Activated T-cell treated with anti-CD3 and anti-CD28 coated beads for 4 hours (primary cell): ENCODE data around the gene SCLY.

Experiments used
- DNase-seq: peaks from one replicate; pipeline ENCODE4 v3.0.0-alpha.2; 2020

Gene SCLY

DNA sequence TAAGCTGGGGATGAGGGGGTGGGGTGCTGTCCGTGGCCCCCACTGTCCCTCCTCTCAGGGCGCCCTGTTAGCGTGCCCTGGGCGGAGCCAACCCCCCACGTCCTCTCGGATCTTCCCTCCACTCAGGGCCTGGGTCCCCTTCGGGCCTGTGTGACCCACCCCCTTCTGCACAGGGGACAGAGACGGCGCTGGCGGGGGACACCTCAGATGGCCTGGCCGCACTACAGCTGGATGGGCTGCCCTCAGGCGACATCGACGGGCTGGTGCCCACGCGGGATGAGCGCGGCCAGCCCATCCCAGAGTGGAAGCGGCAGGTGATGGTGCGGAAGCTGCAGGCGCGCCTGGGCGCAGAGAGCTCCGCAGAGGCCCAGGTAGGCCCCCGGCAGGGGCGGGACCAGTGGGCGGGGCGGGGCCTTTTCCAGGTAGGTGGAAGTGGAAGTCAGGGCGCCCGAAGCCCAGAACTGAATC is 67.8 kb downstream of the SCLY start:
- DNase-seq: no peak

DNA sequence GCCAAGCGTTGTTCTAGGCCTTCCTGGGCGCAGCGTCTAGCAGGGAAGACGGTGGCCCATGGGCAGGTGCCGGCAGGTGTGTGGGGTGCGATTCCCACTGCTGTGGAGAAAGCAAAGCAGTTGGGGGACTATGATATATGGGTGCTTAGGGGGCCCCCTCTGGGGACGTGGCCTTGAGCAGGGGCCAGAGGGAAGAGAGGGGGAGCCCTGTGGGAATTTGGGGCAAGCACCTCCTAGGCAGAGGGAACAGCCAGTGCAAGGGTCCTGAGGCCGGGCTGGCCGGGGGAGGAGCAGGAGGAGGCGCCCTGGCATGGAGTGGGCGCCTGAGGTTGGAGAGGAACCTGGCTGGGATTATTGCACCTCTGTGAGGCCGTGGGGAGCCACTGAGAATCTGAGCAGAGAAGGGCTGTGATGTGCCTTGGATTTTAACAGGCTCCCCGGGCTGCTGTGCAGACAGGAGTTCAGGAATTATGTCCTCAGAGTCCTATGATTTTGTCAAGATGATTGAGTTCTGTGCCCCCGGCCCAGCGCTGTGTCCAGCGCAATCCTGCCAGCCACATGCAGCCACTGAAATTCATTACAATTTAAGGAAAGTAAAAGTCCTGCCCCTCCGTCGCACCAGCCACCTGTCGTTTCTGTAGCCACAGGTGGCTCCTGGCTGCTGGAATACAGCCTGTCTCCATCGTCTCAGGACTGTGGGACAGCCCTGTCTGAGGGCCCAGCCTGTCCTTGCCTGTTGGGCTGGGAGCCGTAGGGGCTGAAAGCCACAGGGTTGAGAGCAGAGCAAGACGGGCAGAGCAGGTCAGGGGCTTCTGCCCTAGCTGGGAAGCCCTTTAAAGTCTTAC is 68.6 kb downstream of the SCLY start:
- no peak for DNase-seq

- no peak for DNase-seq
Observed at GRCh38 chr2:238130111-238130695, 69.4 kb downstream of the SCLY start.

- DNase-seq: no peak
Observed at GRCh38 chr2:238130696-238131628, 70.2 kb downstream of the SCLY start.

DNA sequence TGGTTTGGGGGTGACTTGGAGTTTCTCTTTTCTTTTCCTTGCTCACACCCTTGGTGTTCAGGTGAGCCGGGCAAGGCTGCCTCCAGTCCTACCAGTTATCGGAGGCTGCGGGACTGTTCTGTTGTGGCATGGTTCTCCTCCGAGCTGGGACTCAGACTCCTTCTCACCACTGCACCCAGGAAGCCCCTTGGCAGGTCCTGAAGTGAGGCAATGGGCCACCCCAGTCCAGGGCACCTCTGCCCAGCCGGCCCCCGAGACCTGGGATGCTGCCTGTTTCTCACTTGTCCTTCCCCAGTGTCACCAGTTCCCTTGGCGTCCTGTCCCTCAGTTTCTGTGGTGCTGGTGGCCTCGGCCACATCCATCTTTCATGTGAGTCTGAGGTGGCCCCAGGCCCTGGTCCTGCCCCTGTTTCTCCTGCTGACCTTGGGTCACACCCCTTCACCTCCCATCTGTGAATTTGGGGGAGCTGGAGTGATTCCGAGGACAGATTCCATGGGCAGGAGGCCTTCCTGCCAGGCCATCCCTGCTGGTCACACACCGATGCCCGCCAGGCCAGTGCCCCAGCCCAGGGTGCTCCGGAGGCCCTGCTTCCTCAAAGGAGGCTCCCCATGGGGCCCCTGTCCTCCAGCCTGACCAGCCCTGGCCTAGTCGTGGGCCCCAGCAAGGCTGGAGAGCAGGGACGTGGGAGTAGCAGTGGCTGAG is 71.1 kb downstream of the SCLY start:
- no peak for DNase-seq

DNA sequence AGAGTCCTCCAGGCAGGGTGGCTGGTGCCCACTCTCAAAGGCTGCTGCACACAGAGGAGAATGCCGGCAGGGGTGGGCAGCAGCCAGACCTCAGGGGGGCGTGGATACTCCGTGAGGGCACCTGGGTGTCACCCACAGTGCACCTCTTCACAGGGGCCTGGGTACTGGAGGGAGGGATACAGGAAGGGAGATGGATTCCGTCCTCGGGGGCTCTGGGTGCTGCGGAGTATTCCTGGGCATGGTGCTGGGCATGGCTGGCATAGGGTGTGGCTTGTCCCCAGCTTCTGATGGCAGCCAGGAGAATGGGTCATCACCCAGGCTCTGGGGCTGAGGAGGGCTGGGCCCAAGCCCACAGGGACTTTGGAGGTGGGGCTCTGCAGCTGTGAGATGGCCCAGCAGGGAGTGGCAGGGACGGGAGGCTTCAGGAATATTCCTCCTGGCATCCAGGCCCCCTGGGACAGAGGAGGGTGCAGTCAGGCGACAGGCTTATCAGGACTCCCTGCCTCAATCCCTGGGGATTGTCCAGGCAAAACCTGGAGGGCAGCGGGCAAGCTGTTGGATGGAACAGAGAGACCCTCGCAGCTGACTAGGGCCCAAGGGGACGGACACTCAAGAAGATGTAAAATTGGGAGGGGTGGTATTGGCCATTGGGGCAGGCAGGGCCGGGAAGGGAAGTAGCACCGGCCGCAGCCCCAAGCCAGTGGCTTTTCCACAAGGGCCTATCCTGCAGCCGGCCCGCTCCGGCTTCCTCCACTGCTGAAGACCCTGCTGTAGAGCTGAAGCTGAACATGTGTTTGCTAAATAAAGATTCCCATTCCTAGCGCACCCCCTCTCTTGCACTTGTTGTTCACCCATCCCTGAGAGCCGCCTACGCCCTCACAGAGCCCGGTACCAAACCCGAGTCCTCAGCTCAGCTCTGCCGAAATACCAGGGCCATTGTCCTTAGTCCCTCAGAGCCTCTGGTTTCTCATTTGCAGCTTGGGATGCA is 72.0 kb downstream of the SCLY start:
- DNase-seq: no peak

- no peak for DNase-seq
Observed at GRCh38 chr2:238133499-238134392, 72.9 kb downstream of the SCLY start.

GRCh38 chr2:238134393-238134785 is 73.6 kb downstream of the SCLY start:
- no peak for DNase-seq

GRCh38 chr2:238135601-238136150 is 74.9 kb downstream of the SCLY start:
- DNase-seq: no peak

DNA sequence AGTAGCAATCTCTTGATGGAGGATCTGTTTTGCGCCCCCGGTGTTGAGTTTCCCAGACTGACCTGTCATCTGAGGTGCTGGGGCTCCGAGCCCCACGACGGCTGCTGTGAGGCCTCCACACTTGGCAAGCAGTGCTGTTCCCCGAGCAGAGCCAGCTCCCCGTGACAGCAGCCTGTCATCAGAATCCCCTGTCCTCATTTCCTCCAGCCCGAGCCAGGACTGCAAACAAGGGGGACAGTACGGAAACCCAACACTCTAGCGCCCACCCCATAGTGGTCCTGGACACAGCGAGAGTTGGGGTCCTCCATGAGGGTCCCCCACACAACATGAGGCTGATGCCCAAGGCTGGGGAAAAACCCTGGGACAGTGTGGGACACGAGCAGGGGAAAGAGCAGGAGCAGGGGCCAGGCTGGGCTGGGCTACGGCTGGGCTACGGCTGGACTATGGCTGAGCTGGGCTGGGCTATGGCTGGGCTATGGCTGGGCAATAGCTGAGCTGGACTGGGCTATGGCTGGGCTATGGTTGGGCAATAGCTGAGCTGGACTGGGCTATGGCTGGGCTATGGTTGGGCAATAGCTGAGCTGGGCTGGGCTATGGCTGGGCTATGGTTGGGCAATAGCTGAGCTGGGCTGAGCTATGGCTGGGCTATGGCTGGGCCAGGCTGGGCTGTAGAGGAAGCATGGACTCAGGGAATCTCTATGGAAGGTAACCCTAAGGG is 76.2 kb downstream of the SCLY start:
- DNase-seq: no peak

DNA sequence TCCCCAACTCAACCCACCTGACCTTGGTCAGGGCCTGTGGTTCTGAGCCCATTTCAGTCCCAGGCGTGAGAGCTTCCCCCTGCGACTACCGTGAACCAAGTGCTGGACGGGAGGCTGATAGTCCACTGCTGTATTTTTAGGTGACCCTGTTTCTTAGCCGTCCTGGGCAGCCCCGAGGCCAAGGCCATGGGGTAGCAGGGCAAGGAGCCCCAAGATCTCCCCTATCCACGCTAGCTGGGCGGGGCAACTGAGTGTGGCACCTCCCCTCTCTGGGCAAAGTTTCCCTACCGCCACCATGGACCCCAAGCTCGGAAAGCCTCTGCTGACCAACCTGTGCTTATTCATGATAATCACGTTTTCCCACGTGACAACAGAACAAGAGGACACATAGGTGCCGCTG is 77.1 kb downstream of the SCLY start:
- no peak for DNase-seq

- no peak for DNase-seq
Observed at GRCh38 chr2:238138331-238139195, 77.8 kb downstream of the SCLY start, which contains the start of gene KLHL30. KLHL30 (plus strand) TSS chr2:238138668; CDS start chr2:238140755, 2,087 bp downstream.

DNA sequence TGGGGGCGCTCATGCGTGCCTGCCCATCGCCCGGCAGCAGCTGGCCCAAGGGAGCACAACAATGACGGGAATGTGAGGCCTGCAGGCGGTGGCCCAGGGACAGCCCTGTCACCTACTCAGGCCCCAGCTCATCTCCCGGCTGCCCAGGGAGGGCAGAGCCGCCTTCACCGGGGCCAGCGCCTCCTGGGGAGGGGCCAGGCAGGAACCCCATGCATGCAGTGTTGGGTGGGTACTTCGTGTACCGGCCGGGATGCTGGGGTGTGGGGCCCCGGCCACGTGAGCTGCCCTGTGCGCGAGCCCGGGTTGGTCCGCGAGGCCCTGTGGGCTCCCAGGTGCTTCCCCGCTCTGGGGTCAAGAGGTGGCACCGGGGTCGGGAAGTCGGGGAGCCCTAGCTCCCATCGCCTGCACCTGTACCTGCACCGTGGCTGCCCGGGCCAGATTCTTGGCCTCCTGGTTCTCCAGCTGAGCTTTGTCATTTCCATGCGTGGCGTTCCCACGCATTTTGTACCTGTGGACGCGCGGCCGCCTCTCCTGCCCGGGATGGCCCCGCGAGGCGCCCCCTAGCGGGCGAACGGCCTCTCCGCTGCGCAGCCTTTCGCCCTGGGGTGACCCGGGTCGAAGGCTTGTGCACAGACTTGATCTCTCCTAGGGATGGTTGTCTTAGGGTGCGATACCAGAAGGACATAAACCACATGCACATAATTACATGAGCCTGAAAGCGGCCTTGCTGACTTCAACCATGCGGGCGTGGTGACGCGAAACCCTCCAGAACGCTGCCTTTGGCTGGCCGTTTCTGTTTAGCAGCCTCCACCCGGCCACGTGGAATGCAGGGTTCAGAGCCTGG is 78.6 kb downstream of the SCLY start:
- DNase-seq: no peak

DNA sequence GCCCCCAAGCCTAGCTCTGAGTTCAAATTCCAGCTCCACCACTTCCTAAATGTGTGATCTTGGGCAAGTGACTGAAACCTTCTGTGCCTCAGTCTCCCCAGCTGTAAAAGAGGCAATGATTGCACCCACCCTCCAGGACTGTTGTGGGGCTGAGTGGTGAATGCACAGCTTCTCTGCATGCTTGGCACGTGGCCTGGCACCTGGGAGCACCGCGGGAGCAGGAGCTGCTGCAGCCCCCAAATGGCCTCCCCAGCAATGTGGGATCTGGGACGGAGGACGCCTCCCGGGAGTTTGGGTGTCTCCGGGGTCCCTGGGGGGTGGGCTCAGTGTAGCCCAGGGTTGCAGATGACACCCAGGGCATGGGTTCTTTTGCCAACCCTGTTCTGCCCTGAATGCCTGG is 79.2 kb downstream of the SCLY start:
- no peak for DNase-seq

DNA sequence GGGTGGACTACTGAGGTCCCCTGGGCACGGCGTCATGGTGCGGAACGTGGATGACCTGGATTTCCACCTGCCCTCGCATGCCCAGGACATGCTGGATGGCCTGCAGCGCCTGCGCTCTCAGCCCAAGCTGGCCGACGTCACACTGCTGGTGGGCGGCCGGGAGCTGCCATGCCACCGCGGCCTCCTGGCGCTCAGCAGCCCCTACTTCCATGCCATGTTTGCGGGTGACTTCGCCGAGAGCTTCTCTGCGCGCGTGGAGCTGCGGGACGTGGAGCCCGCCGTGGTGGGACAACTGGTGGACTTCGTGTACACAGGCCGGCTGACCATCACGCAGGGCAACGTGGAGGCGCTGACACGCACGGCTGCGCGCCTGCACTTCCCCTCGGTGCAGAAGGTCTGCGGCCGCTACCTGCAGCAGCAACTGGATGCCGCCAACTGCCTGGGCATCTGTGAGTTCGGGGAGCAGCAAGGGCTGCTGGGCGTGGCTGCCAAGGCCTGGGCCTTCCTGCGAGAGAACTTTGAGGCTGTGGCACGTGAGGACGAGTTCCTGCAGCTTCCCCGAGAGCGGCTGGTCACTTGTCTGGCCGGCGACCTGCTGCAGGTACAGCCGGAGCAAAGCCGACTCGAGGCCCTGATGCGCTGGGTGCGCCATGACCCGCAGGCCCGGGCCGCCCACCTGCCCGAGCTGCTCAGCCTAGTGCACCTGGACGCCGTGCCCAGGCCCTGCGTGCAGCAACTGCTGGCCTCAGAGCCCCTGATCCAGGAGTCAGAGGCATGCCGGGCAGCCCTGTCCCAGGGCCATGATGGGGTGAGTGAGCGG is 80.1 kb downstream of the SCLY start:
- DNase-seq: no peak
